Hepatocyte (in vitro differentiated cells): ENCODE data around the gene MYDGF. TPM values are rescaled to one million over a fixed set of nuclear protein-coding genes. Genes with fewer than 3 reads are reported as not detected.
"Not testable (repeated sequence)": the region's sequence is repeated elsewhere in the genome, so short reads cannot be mapped to it uniquely, and the experiment has no call there.

ENCODE experiments used
- DNase-seq: peaks from one replicate; pipeline ENCODE4 v3.0.0-alpha.2; 2016; ENCODE audit warnings: low spot score
- H2AFZ ChIP-seq: fragments of 200-600 bp; sonication (generic); 2 replicates; pipeline ENCODE4 v1.6.0; 2016; ENCODE audit warnings: antibody characterized with exemption, mild to moderate bottlenecking
- H3K27ac ChIP-seq: fragments of 200-600 bp; sonication (generic); 2 replicates; pipeline ENCODE4 v1.5.1; 2016; ENCODE audit warnings: mild to moderate bottlenecking
- H3K27me3 ChIP-seq: fragments of 200-600 bp; sonication (generic); 2 replicates; pipeline ENCODE4 v1.6.1; 2016
- H3K36me3 ChIP-seq: fragments of 200-600 bp; sonication (generic); replicated peaks from 2 replicates; pipeline ENCODE4 v1.5.1; 2016; ENCODE audit warnings: low read depth; ENCODE audit not compliant: insufficient read depth
- H3K4me1 ChIP-seq: fragments of 200-600 bp; sonication (generic); 2 replicates; pipeline ENCODE4 v1.5.1; 2016; ENCODE audit warnings: mild to moderate bottlenecking, moderate library complexity; ENCODE audit not compliant: insufficient read depth
- H3K4me2 ChIP-seq: fragments of 200-600 bp; sonication (generic); 2 replicates; pipeline ENCODE4 v1.6.0; 2016
- H3K4me3 ChIP-seq: fragments of 200-600 bp; sonication (generic); 2 replicates; pipeline ENCODE4 v1.5.1; 2016; ENCODE audit warnings: mild to moderate bottlenecking
- H3K79me2 ChIP-seq: fragments of 200-600 bp; sonication (generic); 2 replicates; pipeline ENCODE4 v1.6.0; 2017; ENCODE audit warnings: mild to moderate bottlenecking
- H3K9me2 ChIP-seq: fragments of 200-600 bp; sonication (generic); replicated peaks from 2 replicates; pipeline ENCODE4 v1.6.0; 2017; ENCODE audit warnings: mild to moderate bottlenecking; ENCODE audit not compliant: insufficient read depth
- H3K9me3 ChIP-seq: fragments of 200-600 bp; sonication (generic); 2 replicates; pipeline ENCODE4 v1.5.1; 2016; ENCODE audit warnings: low read depth, mild to moderate bottlenecking
- H4K20me1 ChIP-seq: fragments of 200-600 bp; sonication (generic); 2 replicates; pipeline ENCODE4 v1.6.0; 2016; ENCODE audit warnings: mild to moderate bottlenecking; ENCODE audit not compliant: insufficient read depth, poor library complexity, severe bottlenecking
- EZH2 ChIP-seq: fragments of 200-600 bp; sonication (generic); IDR thresholded peaks from 2 replicates; pipeline ENCODE4 v1.6.1; 2016; ENCODE audit warnings: antibody characterized with exemption, mild to moderate bottlenecking, borderline replicate concordance
- EZH2phosphoT487 ChIP-seq: fragments of 200-600 bp; sonication (generic); IDR thresholded peaks from one replicate; pipeline ENCODE4 v1.6.1; 2018; ENCODE audit warnings: antibody characterized with exemption, mild to moderate bottlenecking, low read depth, moderate library complexity; ENCODE audit not compliant: unreplicated experiment, severe bottlenecking
- WGBS: methylation state at CpG from one replicate; pipeline ENCODE4 v1.1.6; 2016; ENCODE audit warnings: low lambda C conversion rate; ENCODE audit errors: missing lambda C conversion rate; 5-methylcytosine and 5-hydroxymethylcytosine counted together
- polyA plus RNA-seq: library from polyadenylated mRNA; unstranded; fragments of >200 nt; fragmentation: Nextera tagmentation; extraction: Ambion mirVana; gene quantifications from 2 replicates; pipeline ENCODE4 v1.2.1, GENCODE V29; 2016
- total RNA-seq: library from RNA; depleted of rRNA; stranded (reverse); fragments of >200 nt; gene quantifications from 2 replicates; pipeline ENCODE4 v1.2.3, GENCODE V29; 2014
- TF ChIP-seq, protein P1 (sequence below): fragments of 200-600 bp; sonication (generic); IDR thresholded peaks from 2 replicates; pipeline ENCODE4 v1.5.1; 2016; ENCODE audit warnings: antibody characterized with exemption, mild to moderate bottlenecking; ENCODE audit not compliant: poor library complexity

The MYDGF gene
- total and polyA plus RNA-seq, 2 experiments from 2014 or later: 158 to 405 TPM

DNA sequence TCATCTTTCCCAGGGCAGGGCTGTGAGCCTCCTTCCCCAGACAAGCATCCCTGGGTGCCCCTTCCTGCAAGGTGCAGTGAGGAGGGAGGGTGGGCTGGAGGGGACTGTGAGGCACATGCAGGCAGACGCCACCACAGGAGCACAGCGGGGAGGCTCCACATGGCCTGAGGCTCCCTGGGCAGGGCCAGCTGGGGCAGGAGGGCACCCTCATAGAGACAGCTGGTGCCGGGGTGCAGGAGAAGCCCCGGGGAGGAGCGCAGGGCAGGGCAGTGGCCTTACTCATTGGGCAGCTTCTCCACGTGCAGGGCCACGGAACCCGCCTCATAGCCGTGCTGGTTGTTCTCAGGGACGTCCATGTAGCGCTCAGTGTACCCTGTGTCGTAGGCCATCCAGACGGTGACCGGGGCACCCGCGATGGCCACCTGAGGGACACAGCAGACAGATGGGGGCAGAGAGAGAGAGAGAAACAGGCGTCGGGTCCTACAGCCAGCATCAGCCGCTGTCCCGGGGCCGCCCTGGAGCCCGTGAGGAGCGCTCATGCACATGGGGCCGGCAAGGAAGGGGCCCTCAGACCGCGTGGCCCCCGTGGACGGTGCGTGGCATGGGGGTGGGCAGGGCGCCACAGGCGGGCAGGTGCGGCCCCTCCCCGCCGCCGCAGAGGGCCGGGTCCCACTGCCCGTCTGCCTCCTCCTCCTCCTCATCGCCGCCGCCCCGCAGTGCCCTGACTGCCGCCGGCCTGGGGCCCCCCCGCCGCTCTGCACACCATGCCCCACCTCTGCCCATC, 12.5 kb upstream of the MYDGF start:
- no peaks in the 10 kb centered on the region for H3K79me2 ChIP-seq
- H3K36me3 ChIP-seq: no peaks in the 10 kb centered on the region
- no peaks in the 10 kb centered on the region for H3K9me2 ChIP-seq
- H3K9me3 ChIP-seq: no peaks in the 10 kb centered on the region
- no peaks in the 10 kb centered on the region for H4K20me1 ChIP-seq
- 97% methylated on average over 29 of the region's 45 CpGs for WGBS
- no peaks in the 10 kb centered on the region for H3K4me1 ChIP-seq
- no peak for DNase-seq
- H2AFZ ChIP-seq: no peak overlapping the region
- H3K27ac ChIP-seq: no peak overlapping the region
- no peaks in the 10 kb centered on the region for H3K27me3 ChIP-seq
- H3K4me2 ChIP-seq: no peak overlapping the region
- TF ChIP-seq, protein P1, sequence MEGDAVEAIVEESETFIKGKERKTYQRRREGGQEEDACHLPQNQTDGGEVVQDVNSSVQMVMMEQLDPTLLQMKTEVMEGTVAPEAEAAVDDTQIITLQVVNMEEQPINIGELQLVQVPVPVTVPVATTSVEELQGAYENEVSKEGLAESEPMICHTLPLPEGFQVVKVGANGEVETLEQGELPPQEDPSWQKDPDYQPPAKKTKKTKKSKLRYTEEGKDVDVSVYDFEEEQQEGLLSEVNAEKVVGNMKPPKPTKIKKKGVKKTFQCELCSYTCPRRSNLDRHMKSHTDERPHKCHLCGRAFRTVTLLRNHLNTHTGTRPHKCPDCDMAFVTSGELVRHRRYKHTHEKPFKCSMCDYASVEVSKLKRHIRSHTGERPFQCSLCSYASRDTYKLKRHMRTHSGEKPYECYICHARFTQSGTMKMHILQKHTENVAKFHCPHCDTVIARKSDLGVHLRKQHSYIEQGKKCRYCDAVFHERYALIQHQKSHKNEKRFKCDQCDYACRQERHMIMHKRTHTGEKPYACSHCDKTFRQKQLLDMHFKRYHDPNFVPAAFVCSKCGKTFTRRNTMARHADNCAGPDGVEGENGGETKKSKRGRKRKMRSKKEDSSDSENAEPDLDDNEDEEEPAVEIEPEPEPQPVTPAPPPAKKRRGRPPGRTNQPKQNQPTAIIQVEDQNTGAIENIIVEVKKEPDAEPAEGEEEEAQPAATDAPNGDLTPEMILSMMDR: no peak
- TF ChIP-seq EZH2phosphoT487 (no peak), EZH2 (no peak)
- H3K4me3 ChIP-seq: no peak overlapping the region

DNA sequence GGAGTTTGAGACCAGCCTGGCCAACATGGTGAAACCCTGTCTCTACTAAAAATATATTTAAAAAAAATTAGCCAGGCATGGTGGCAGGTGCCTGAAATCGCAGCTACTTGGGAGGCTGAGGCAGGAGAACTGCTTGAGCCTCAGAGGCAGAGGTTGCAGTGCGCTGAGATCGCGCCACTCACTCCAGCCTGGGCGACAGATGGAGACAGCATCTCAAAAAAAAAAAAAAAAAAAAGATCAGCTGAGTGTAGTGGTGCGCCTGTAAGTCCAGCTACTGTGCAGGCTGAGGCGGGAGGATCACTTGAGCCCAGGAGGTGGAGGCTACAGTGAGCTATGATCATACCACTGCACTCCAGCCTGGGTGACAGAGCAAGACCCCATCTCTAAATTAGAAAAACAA, 9.9 kb upstream of the MYDGF start:
- H3K27ac ChIP-seq, H3K9me2 ChIP-seq, H2AFZ ChIP-seq, H3K27me3 ChIP-seq, H3K4me2 ChIP-seq, H4K20me1 ChIP-seq, H3K9me3 ChIP-seq, H3K36me3 ChIP-seq, H3K4me1 ChIP-seq, H3K79me2 ChIP-seq, H3K4me3 ChIP-seq, DNase-seq: not testable (repeated sequence)
- WGBS: 99% methylated on average over 7 of the region's 7 CpGs

DNA sequence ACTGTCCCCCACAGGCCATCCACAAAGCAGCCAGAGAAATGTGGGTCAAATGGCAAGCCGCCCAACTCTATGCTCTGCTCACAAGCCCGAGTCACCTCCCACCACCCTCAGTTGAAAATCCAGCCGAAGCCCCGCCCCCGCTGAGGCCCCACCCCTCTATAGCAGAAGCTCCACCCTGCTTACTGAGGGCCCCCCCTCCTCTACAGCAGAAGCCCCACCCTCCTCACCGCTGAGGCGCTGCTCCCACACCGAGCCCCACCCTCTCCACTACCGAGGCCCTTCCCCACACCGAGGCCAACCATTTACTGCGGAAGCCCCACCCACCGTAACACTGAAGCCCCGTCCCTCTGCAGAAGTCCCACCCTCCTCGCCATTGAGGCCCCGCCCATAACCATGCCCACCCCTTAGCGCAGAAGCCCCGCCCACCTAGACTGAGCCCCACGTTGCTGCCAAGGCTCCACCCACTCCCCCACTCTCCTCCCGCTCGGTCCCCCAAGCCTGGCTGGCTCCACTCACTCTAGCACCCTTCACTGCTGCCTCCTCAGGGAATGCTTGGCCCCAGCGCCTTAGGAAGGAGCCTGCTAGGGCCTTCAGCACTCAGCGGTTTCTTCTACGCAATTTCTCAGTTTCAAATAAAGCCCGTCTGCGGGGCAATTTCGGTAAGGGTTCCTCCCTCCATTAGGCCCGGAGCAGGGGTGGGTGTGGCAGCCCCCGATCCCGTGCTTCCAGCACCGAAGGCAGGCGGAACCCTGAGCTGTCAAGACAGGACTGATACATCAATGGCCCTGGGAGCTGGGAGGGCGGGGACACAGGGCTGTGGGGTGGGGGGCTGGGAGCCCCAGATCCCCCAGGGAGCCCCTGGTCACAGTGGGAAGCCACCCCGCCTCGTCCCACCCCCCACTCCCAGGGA, 9.0 kb upstream of the MYDGF start:
- no peak overlapping the region for H3K4me3 ChIP-seq
- no peaks in the 10 kb centered on the region for H3K4me1 ChIP-seq
- H3K27me3 ChIP-seq: no peaks in the 10 kb centered on the region
- H3K9me2 ChIP-seq: no peaks in the 10 kb centered on the region
- DNase-seq: no peak
- 95% methylated on average over 15 of the region's 34 CpGs for WGBS
- TF ChIP-seq EZH2phosphoT487: no peak
- TF ChIP-seq EZH2: no peak
- TF ChIP-seq, protein P1: no peak
- H3K36me3 ChIP-seq: no peaks in the 10 kb centered on the region
- H3K79me2 ChIP-seq: no peaks in the 10 kb centered on the region
- no peaks in the 10 kb centered on the region for H3K9me3 ChIP-seq
- no peaks in the 10 kb centered on the region for H4K20me1 ChIP-seq
- H3K4me2 ChIP-seq: no peak overlapping the region
- H3K27ac ChIP-seq: no peak overlapping the region
- no peak overlapping the region for H2AFZ ChIP-seq
